HL-60 (cell line): ENCODE results near the gene ZNF275.

Experiments
- POLR2AphosphoS5 ChIP-seq: IDR thresholded peaks from 2 replicates; pipeline ENCODE4 v1.6.1; 2012; ENCODE audit warnings: low read depth
- TF ChIP-seq, protein P1 (sequence below): IDR thresholded peaks from one replicate; pipeline ENCODE4 v1.5.1; 2011; ENCODE audit warnings: low read length, control low read depth, inconsistent platforms; ENCODE audit not compliant: insufficient read depth

DNA sequence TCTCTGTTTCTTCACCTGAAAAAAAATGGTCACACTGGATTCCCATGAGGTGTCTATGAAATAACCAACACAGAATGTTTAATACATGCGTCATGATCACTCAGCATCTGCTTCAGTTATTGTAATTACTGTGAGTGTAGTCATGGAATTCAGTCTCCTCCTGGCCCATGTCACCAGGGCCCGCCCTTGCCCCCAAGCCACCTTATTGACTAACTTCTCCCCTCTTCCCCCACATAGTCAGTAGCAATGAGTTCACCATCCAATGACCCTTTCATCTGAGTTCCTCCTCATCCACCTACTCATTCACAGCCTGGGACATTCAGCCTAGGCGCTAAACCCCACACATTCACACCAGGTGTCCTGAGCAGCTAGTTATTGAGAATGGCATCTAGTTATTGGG, 28.0 kb upstream of the ZNF275 start:
- TF ChIP-seq, protein P1, sequence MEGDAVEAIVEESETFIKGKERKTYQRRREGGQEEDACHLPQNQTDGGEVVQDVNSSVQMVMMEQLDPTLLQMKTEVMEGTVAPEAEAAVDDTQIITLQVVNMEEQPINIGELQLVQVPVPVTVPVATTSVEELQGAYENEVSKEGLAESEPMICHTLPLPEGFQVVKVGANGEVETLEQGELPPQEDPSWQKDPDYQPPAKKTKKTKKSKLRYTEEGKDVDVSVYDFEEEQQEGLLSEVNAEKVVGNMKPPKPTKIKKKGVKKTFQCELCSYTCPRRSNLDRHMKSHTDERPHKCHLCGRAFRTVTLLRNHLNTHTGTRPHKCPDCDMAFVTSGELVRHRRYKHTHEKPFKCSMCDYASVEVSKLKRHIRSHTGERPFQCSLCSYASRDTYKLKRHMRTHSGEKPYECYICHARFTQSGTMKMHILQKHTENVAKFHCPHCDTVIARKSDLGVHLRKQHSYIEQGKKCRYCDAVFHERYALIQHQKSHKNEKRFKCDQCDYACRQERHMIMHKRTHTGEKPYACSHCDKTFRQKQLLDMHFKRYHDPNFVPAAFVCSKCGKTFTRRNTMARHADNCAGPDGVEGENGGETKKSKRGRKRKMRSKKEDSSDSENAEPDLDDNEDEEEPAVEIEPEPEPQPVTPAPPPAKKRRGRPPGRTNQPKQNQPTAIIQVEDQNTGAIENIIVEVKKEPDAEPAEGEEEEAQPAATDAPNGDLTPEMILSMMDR: no peak
- no peak for TF ChIP-seq POLR2AphosphoS5
